ENCODE data around the gene CUL7.
A peak's percentile ranks its signal among the peaks of the same experiment; 100 is the strongest.
"Not testable (repeated sequence)": the region's sequence is repeated elsewhere in the genome, so short reads cannot be mapped to it uniquely, and the experiment has no call there.

The CUL7 gene

GRCh38 chr6:43053545-43054205, at the start of gene CUL7:
CUL7 (minus strand) TSS chr6:43053851; CDS start chr6:43052788, 1,063 bp downstream.
- peak; percentile 64 for DNase-seq (ENCODE audit: low spot score)

- no peak for DNase-seq (ENCODE audit: low spot score)
Measured at GRCh38 chr6:43101497-43101896, 47.8 kb upstream of the CUL7 start.

GRCh38 chr6:43097502-43097901, 43.9 kb upstream of the CUL7 start:
- no peak for DNase-seq (ENCODE audit: low spot score)

- no peak for DNase-seq (ENCODE audit: low spot score)
Measured at GRCh38 chr6:43097098-43097489, 43.4 kb upstream of the CUL7 start.

- no peak for DNase-seq (ENCODE audit: low spot score)
Measured at GRCh38 chr6:43096451-43097097, 42.9 kb upstream of the CUL7 start.

- no peak for DNase-seq (ENCODE audit: low spot score)
Measured at GRCh38 chr6:43095939-43096338, 42.3 kb upstream of the CUL7 start.

GRCh38 chr6:43093436-43094289, 40.0 kb upstream of the CUL7 start:
- no peak for DNase-seq (ENCODE audit: low spot score)

- DNase-seq (ENCODE audit: low spot score) = no peak
Measured at GRCh38 chr6:43092635-43093034, 39.0 kb upstream of the CUL7 start.

- no peak for DNase-seq (ENCODE audit: low spot score)
Measured at GRCh38 chr6:43091436-43091991, 37.9 kb upstream of the CUL7 start.

- no peak for DNase-seq (ENCODE audit: low spot score)
Measured at GRCh38 chr6:43091020-43091419, 37.4 kb upstream of the CUL7 start.

GRCh38 chr6:43090559-43090956, 36.9 kb upstream of the CUL7 start:
- no peak for DNase-seq (ENCODE audit: low spot score)

- no peak for DNase-seq (ENCODE audit: low spot score)
Measured at GRCh38 chr6:43089874-43090558, 36.4 kb upstream of the CUL7 start.

GRCh38 chr6:43089467-43089866, 35.8 kb upstream of the CUL7 start:
- no peak for DNase-seq (ENCODE audit: low spot score)

GRCh38 chr6:43088654-43089056, 35.0 kb upstream of the CUL7 start:
- no peak for DNase-seq (ENCODE audit: low spot score)

- DNase-seq (ENCODE audit: low spot score) = no peak
Measured at GRCh38 chr6:43086022-43086658, 32.5 kb upstream of the CUL7 start.

GRCh38 chr6:43082806-43083655, 29.4 kb upstream of the CUL7 start:
- no peak for DNase-seq (ENCODE audit: low spot score)

- not testable (repeated sequence) for DNase-seq (ENCODE audit: low spot score)
Measured at GRCh38 chr6:43081922-43082321, 28.3 kb upstream of the CUL7 start.

- no peak for DNase-seq (ENCODE audit: low spot score)
Measured at GRCh38 chr6:43081043-43081442, 27.4 kb upstream of the CUL7 start.

- DNase-seq (ENCODE audit: low spot score) = no peak
Measured at GRCh38 chr6:43078691-43079090, 25.0 kb upstream of the CUL7 start.

GRCh38 chr6:43077981-43078511, 24.4 kb upstream of the CUL7 start:
- DNase-seq (ENCODE audit: low spot score) = no peak
